WTC11 (cell line): ENCODE measurements around the gene SDK2. TPM values are rescaled to one million over a fixed set of nuclear protein-coding genes. Genes with fewer than 3 reads are reported as not detected.

ENCODE experiments used
- ATAC-seq: fragments of 200-7000 bp; cut with Tn5 transposase; 2 replicates; pipeline ENCODE4 v1.10.0; 2021; ENCODE audit warnings: mild to moderate bottlenecking, moderate library complexity
- CTCF ChIA-PET: fragments of 300-600 bp; sonication (Branson Sonifier 250); formaldehyde crosslinking; loops from one replicate; lab custom pipeline; 2021; ENCODE audit warnings: antibody characterized with exemption; lab: Charles Lee
- POLR2A ChIA-PET: fragments of 350-600 bp; sonication (Branson Sonifier 250); formaldehyde crosslinking; loops from one replicate; lab custom pipeline; 2021; ENCODE audit warnings: antibody characterized with exemption; lab: Charles Lee
- DNase-seq: peaks from one replicate; pipeline ENCODE4 v3.0.0; 2021; ENCODE audit warnings: low spot score
- H3K27ac Mint-ChIP-seq: 2 replicates; pipeline ENCODE4 v1.8.0; 2021; ENCODE audit warnings: mixed read lengths
- H3K27me3 Mint-ChIP-seq: 2 replicates; pipeline ENCODE4 v1.8.0; 2021; ENCODE audit warnings: low read depth, mild to moderate bottlenecking, moderate library complexity, mixed read lengths
- H3K36me3 Mint-ChIP-seq: 2 replicates; pipeline ENCODE4 v1.8.0; 2021; ENCODE audit warnings: mixed read lengths
- H3K4me1 Mint-ChIP-seq: 2 replicates; pipeline ENCODE4 v1.8.0; 2022; ENCODE audit warnings: mixed read lengths
- H3K4me3 Mint-ChIP-seq: 2 replicates; pipeline ENCODE4 v1.8.0; 2021; ENCODE audit warnings: mild to moderate bottlenecking, moderate library complexity, mixed read lengths
- H3K9me3 Mint-ChIP-seq: 2 replicates; pipeline ENCODE4 v1.8.0; 2021; ENCODE audit warnings: mixed read lengths
- ATF6 ChIP-seq: sonication (generic); formaldehyde crosslinking; IDR thresholded peaks from 2 replicates; pipeline ENCODE4 v1.8.1; 2023; ENCODE audit warnings: mild to moderate bottlenecking, missing genetic modification reagents
- CTCF ChIP-seq: fragments of 200-600 bp; IDR thresholded peaks from 2 replicates; pipeline ENCODE4 v1.8.0; 2022; ENCODE audit warnings: antibody characterized with exemption
- ERG ChIP-seq: fragments of 250-450 bp; sonication (Bioruptor Pico); IDR thresholded peaks from 2 replicates; pipeline ENCODE4 v1.8.0; 2021; ENCODE audit warnings: mild to moderate bottlenecking
- FOXK1 ChIP-seq: sonication (generic); formaldehyde crosslinking; IDR thresholded peaks from 2 replicates; pipeline ENCODE4 v1.8.0; 2022; ENCODE audit warnings: mild to moderate bottlenecking, moderate library complexity, missing genetic modification reagents
- JUN ChIP-seq: sonication (generic); formaldehyde crosslinking; IDR thresholded peaks from 2 replicates; pipeline ENCODE4 v1.8.0; 2023; ENCODE audit warnings: mild to moderate bottlenecking, missing genetic modification reagents
- NR3C1 ChIP-seq: sonication (generic); formaldehyde crosslinking; conservative IDR thresholded peaks from 2 replicates; pipeline ENCODE4 v1.8.1; 2023; ENCODE audit warnings: low read depth, mild to moderate bottlenecking, missing genetic modification reagents
- PRDM15 ChIP-seq: sonication (generic); formaldehyde crosslinking; IDR thresholded peaks from 2 replicates; pipeline ENCODE4 v1.8.0; 2022; ENCODE audit warnings: missing genetic modification reagents
- PREB ChIP-seq: sonication (generic); formaldehyde crosslinking; IDR thresholded peaks from 2 replicates; pipeline ENCODE4 v1.8.1; 2022; ENCODE audit warnings: mild to moderate bottlenecking, missing genetic modification reagents, moderate library complexity, borderline replicate concordance
- RORB ChIP-seq: fragments of 250-450 bp; sonication (Bioruptor Pico); IDR thresholded peaks from 2 replicates; pipeline ENCODE4 v1.9.0; 2021; ENCODE audit warnings: mild to moderate bottlenecking
- ZNF219 ChIP-seq: sonication (generic); formaldehyde crosslinking; IDR thresholded peaks from 2 replicates; pipeline ENCODE4 v1.8.0; 2023; ENCODE audit warnings: missing genetic modification reagents, mild to moderate bottlenecking, borderline replicate concordance
- ZNF232 ChIP-seq: sonication (generic); formaldehyde crosslinking; IDR thresholded peaks from 2 replicates; pipeline ENCODE4 v1.8.0; 2022; ENCODE audit warnings: mild to moderate bottlenecking, missing genetic modification reagents
- ZNF416 ChIP-seq: fragments of 250-450 bp; sonication (Bioruptor Pico); IDR thresholded peaks from 2 replicates; pipeline ENCODE4 v1.9.0; 2021; ENCODE audit warnings: mild to moderate bottlenecking, inconsistent platforms
- ZNF423 ChIP-seq: fragments of 250-450 bp; sonication (Bioruptor Pico); IDR thresholded peaks from 2 replicates; pipeline ENCODE4 v2.1.2; 2022; ENCODE audit warnings: mild to moderate bottlenecking, moderate library complexity
- total RNA-seq: library from RNA; stranded (reverse); gene quantifications from 3 replicates; pipeline ENCODE4 v1.2.3, GENCODE V29; 2021
- TF ChIP-seq, protein P1 (sequence below): fragments of 250-450 bp; sonication (Bioruptor Pico); conservative IDR thresholded peaks from 2 replicates; pipeline ENCODE4 v1.9.0; 2021; ENCODE audit warnings: mild to moderate bottlenecking
- TF ChIP-seq, protein P2 (sequence below): sonication (generic); formaldehyde crosslinking; IDR thresholded peaks from 2 replicates; pipeline ENCODE4 v1.8.0; 2022; ENCODE audit warnings: mild to moderate bottlenecking, missing genetic modification reagents
- TF ChIP-seq, protein P3 (sequence below): sonication (generic); formaldehyde crosslinking; IDR thresholded peaks from 2 replicates; pipeline ENCODE4 v1.8.1; 2023; ENCODE audit warnings: mild to moderate bottlenecking, missing genetic modification reagents, borderline replicate concordance

The SDK2 gene
- total RNA-seq, 1 experiment from 2014 or later: 14.8 TPM

GRCh38 chr17:73510981-73511718 is 133.1 kb downstream of the SDK2 start:
- DNase-seq: no peak
- ATAC-seq: no peak
- CTCF ChIA-PET: no interaction called here
- no peaks in the 10 kb centered on the region for H3K27me3 Mint-ChIP-seq
- H3K4me3 Mint-ChIP-seq: no peak overlapping the region
- H3K36me3 Mint-ChIP-seq: no peaks in the 10 kb centered on the region
- H3K27ac Mint-ChIP-seq: no peak overlapping the region
- H3K9me3 Mint-ChIP-seq: no peaks in the 10 kb centered on the region
- POLR2A ChIA-PET: no interaction called here
- TF ChIP-seq ZNF219 (CRISPR knock-in tag) (no peak), RORB (CRISPR knock-in tag) (no peak), ZNF232 (CRISPR knock-in tag) (no peak), FOXK1 (CRISPR knock-in tag) (no peak), PRDM15 (CRISPR knock-in tag) (no peak), JUN (CRISPR knock-in tag) (no peak), NR3C1 (no peak), ATF6 (CRISPR knock-in tag) (no peak), ZNF423 (CRISPR knock-in tag) (no peak), PREB (CRISPR knock-in tag) (no peak), ZNF416 (CRISPR knock-in tag) (no peak), ERG (CRISPR knock-in tag) (no peak), CTCF (no peak)
- TF ChIP-seq, protein P1, sequence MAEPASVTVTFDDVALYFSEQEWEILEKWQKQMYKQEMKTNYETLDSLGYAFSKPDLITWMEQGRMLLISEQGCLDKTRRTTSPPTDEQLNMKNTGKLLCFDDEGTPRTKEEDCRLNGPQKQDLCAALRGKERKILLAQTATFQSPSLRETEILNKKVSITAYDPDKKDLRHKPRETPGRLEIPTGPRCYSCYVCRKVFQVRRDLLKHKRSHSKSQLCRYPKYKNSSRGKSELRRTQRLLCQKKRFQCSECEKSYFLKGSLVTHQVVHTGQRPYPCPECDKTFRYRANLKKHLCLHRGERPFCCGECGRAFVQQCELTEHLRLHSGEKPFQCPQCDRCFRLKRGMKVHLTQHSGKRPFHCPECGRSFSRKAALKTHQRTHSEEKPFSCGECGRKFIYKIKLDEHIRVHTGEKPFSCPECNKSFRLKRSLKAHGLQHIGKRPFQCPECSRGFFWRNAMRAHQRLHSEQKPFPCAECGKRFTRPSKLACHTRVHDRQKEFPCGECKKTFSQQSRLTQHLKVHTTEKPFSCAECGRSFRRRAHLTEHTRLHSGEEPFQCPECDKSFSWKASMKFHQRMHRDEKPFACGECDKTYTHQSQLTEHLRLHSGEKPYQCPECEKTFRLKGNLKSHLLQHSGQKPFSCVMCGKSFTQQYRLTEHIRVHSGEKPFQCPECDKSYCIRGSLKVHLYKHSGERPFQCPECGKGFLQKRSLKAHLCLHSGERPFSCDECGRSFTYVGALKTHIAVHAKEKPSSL (CRISPR knock-in tag): no peak
- TF ChIP-seq, protein P2, sequence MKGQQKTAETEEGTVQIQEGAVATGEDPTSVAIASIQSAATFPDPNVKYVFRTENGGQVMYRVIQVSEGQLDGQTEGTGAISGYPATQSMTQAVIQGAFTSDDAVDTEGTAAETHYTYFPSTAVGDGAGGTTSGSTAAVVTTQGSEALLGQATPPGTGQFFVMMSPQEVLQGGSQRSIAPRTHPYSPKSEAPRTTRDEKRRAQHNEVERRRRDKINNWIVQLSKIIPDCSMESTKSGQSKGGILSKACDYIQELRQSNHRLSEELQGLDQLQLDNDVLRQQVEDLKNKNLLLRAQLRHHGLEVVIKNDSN (CRISPR knock-in tag): no peak
- TF ChIP-seq, protein P3, sequence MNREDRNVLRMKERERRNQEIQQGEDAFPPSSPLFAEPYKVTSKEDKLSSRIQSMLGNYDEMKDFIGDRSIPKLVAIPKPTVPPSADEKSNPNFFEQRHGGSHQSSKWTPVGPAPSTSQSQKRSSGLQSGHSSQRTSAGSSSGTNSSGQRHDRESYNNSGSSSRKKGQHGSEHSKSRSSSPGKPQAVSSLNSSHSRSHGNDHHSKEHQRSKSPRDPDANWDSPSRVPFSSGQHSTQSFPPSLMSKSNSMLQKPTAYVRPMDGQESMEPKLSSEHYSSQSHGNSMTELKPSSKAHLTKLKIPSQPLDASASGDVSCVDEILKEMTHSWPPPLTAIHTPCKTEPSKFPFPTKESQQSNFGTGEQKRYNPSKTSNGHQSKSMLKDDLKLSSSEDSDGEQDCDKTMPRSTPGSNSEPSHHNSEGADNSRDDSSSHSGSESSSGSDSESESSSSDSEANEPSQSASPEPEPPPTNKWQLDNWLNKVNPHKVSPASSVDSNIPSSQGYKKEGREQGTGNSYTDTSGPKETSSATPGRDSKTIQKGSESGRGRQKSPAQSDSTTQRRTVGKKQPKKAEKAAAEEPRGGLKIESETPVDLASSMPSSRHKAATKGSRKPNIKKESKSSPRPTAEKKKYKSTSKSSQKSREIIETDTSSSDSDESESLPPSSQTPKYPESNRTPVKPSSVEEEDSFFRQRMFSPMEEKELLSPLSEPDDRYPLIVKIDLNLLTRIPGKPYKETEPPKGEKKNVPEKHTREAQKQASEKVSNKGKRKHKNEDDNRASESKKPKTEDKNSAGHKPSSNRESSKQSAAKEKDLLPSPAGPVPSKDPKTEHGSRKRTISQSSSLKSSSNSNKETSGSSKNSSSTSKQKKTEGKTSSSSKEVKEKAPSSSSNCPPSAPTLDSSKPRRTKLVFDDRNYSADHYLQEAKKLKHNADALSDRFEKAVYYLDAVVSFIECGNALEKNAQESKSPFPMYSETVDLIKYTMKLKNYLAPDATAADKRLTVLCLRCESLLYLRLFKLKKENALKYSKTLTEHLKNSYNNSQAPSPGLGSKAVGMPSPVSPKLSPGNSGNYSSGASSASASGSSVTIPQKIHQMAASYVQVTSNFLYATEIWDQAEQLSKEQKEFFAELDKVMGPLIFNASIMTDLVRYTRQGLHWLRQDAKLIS (CRISPR knock-in tag): no peak
- peaks cover 30% of the 10 kb centered on the region for H3K4me1 Mint-ChIP-seq
